HG02610 (cell line): ENCODE data around the gene NANOS2.
"Not testable (repeated sequence)": the region's sequence is repeated elsewhere in the genome, so short reads cannot be mapped to it uniquely, and the experiment has no call there.

Experiments used
- ATAC-seq: cut with Tn5 transposase; IDR thresholded peaks from one replicate; pipeline ENCODE4 v1.9.1; 2021; ENCODE audit warnings: mild to moderate bottlenecking, moderate library complexity; ENCODE audit not compliant: unreplicated experiment

Gene NANOS2

GRCh38 chr19:45878043-45878794 is 36.4 kb downstream of the NANOS2 start:
- ATAC-seq, result no peak

DNA sequence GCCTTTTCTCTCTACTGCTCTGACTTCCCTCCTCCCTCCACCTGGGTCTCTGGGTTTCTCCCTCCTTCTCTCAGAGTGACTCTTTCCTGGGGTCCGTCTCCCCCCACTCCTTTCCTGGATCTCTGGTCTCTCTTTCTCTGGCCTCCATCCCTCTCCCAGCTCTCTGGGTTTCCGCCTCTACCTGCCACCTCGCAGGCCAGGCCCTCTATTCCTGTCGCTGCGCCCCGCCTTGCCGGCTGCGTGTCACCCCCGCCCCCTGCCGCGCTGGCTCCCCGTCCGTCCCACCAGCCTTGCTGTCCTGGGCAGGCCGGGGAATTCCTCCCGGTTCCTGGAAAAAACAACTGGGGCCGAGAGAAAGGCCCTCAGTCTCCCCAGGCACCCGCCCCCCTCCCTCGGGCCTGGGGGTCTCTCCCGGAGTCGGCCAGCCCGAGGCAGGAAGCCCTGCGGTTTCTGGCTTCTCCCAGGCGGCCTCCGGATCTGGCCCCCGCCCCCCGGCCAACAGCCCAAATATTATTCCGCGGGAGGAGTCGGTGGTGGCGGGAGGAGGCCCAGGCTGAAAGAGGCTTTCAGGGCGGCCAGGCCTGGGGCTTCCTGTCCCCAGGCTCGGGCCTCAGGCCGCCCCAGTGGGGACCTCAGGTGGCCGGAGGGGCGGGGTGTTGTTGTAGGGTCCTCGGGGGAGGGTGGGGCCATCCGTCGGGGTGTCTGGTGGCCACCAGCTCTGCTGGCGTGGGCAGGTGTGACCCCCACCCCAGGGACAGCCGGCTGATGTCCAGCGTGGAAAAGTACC is 38.0 kb downstream of the NANOS2 start:
- ATAC-seq, result peak; percentile 21

DNA sequence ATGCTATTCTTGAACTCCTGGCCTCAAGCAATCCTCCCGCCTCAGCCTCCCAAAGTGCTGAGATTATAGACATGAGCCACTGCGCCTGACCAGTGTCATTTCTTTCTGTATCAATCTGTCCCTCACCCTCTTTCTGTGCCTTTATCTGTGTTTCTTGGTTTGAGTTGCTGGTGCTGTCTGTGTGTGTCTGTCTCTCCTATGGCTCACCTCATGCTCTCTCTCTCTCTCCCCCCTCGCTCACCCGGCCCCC is 38.5 kb downstream of the NANOS2 start:
- peak; percentile 36 for ATAC-seq

DNA sequence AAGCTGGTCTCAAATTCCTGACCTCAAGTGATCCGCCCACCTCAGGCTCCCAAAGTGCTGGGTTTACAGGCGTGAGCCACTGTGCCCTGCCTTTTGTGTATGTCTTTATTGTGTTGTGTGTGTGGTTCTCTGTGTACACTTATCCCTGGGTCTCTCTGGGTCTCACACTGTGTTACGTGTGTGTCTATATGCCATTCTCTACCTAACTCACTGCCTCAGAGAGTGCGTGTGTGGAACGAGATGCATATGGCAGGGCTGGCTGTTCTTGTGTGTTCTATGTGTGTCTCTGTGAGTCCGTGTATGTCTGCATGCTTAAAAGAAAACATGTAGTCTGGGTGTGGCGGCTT is 40.0 kb downstream of the NANOS2 start:
- ATAC-seq, result no peak

GRCh38 chr19:45873219-45873772 is 41.3 kb downstream of the NANOS2 start:
- ATAC-seq, result no peak

- no peak for ATAC-seq
These were observed 42.3 kb downstream of the NANOS2 start for GRCh38 chr19:45872095-45872919.

GRCh38 chr19:45870798-45871197 is 43.8 kb downstream of the NANOS2 start:
- ATAC-seq, result no peak

- not testable (repeated sequence) for ATAC-seq
These were observed 47.3 kb downstream of the NANOS2 start for GRCh38 chr19:45867241-45867640.

DNA sequence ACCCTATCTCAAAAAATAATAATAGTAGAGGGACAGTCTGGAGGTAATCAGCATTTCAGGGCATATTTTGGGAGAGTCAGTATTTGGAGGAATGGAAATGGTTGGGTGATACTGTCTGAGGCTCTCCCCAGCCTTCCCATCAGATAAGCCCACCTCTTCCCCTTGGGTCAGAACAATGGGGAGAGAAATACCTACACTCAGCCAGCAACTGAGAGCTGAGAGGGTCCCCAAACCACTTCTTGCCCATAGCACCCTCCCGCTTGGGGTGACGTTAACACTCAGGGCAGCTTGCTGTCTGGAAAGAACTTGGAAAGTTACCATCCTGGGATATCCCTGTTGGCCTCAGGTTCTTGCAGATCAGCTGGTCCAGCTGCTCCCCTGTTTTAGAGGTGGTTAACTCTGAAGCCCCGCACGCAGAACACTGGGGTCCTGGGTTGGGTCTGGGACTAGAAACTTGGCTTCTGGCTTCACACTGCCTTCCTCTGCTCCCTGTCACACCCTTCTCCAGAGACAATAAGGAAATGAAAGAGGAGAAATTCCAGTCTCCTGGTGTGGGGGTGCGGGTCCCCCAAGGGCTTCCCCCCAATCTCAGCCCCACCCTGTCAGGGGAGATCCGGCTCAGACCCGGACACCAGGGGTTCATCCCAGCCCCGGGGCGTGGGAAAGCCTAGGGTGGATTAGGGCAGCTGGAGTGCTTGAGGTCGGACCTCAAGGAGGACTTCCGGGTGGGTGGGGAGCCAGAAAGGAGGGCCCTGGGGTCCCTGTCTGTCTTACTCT is 48.0 kb downstream of the NANOS2 start:
- no peak for ATAC-seq

GRCh38 chr19:45865269-45865948 is 49.2 kb downstream of the NANOS2 start:
- ATAC-seq, result no peak

DNA sequence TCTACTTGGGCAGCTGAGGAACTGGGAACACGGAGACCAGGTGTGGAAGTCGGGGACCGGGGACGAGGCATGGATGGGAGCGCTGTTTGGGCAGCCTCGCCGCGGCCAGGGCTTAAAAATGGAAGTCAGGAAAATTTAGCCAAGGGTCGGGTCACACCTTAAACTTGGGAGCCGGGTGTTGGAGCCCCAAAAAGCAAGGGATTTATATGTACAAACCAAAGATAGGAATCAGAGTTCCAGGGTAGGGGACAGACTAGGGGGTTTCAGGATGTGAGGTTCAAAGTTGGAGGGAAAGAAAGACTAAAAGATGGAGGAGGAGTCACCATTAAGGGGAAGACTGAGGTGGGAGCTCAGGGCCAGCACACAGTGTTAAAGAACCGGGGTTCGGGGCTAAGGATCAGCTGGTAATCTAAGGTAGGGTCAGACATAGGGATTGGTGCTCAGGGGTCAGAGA is 49.9 kb downstream of the NANOS2 start:
- no peak for ATAC-seq

DNA sequence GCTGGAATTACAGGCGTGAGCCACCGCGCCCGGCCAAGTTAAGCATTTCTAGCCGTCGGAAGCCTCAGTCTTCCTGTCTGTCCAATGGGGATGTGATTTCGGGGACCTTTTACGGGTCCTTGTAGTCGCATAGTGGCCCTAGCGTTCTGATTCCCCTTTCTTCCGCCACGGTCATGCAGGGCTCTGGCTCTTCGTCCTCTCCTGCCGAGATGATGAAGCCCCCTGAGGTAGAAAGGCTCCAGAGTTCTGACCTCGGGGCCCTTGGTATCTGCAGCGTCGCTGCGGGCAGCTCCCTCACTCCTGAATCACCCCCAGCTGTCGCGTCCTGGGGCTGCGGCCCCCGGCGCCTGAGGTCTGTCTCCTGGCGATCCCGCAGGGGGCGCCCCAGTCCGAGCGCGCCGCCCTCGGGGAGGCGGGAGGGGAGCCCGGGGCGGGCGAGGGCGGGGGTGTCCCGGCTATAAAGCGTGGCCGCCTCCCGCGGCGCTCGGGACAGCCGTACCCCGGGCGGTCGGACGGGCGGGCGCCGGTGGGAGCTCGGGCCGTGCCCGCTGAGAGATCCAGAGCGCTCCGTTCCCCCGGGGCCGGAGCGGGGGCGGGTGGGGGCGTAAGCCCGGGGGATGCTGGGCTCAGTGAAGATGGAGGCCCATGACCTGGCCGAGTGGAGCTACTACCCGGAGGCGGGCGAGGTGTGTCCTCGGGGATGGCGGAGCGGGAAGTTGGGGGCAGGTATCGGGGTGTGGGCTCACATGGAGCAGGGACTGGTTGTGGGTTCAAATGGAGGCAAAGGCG is 50.5 kb downstream of the NANOS2 start, which contains the start of gene FOXA3:
FOXA3 (plus strand) TSS at position 487 of the 789 bp plus-strand sequence; CDS start at position 618, 131 bp downstream.
- ATAC-seq, result no peak

GRCh38 chr19:45863335-45863839 is 51.2 kb downstream of the NANOS2 start:
- ATAC-seq, result no peak
